Stomach (tissue), 4 donors: Measurements from ENCODE around the gene MAP9.

Source experiments
- EP300 ChIP-seq: sonication (generic); formaldehyde crosslinking; IDR thresholded peaks from one replicate; pipeline ENCODE4 v1.6.1; 2017; ENCODE audit warnings: antibody characterized with exemption
- POLR2A ChIP-seq, 4 donors: fragments of 450-650 bp; IDR thresholded peaks; one replicate each; pipeline ENCODE4 v1.6.1; 2016; ENCODE audit warnings: antibody characterized with exemption in 4 of 4, control low read depth in 2 of 4, mild to moderate bottlenecking in 1 of 4, moderate library complexity in 1 of 4
- TF ChIP-seq, protein P1 (sequence below), 7 experiments: fragments of 450-650 bp in 4 of 7; fragments of 200-600 bp in 3 of 7; sonication (generic) in 3 of 7; IDR thresholded peaks; one replicate each; pipeline ENCODE4 v1.5.1; 2016 to 2019; ENCODE audit warnings: antibody characterized with exemption in 7 of 7, control low read depth in 2 of 7, mild to moderate bottlenecking in 1 of 7

DNA sequence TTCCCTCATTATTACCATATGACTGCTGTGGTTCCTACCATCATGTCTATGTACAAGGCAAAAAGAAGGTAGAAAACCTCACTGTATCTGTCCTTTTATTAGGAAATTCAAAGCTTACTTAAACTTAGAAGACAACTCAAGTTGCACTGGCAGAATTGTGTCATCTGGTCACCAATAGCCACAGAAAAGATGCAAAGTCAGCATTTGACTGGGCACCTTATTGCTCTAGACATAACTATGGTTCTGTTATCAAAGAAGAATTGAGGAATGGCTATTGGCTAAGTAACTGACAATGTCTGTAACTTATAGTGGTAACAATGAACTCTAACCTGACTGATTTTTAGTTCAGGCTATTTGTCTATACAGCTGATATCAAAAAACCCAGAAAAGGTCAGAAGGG, 45.3 kb downstream of the MAP9 start:
- TF ChIP-seq EP300 = no peak
- TF ChIP-seq, protein P1, sequence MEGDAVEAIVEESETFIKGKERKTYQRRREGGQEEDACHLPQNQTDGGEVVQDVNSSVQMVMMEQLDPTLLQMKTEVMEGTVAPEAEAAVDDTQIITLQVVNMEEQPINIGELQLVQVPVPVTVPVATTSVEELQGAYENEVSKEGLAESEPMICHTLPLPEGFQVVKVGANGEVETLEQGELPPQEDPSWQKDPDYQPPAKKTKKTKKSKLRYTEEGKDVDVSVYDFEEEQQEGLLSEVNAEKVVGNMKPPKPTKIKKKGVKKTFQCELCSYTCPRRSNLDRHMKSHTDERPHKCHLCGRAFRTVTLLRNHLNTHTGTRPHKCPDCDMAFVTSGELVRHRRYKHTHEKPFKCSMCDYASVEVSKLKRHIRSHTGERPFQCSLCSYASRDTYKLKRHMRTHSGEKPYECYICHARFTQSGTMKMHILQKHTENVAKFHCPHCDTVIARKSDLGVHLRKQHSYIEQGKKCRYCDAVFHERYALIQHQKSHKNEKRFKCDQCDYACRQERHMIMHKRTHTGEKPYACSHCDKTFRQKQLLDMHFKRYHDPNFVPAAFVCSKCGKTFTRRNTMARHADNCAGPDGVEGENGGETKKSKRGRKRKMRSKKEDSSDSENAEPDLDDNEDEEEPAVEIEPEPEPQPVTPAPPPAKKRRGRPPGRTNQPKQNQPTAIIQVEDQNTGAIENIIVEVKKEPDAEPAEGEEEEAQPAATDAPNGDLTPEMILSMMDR (IDR thresholded peaks at IDR 0.05) = no peak
- no peak for TF ChIP-seq POLR2A (IDR thresholded peaks at IDR 0.05)
